ENCODE measurements around the gene SLC44A4. TPM values are rescaled to one million over a fixed set of nuclear protein-coding genes. Genes with fewer than 3 reads are reported as not detected.

Gene SLC44A4
- total RNA-seq, 1 donor from 2014 or later, result 17.5 TPM

GRCh38 chr6:31878222-31878621 is 575 bp downstream of the SLC44A4 start:
- no peak for DNase-seq (ENCODE audit: low spot score, unreplicated experiment)
- TF ChIP-seq CTCF (IDR thresholded peaks at IDR 0.05; ENCODE audit: unreplicated experiment), result no peak
- H3K27me3 Mint-ChIP-seq, result no peaks in the 10 kb centered on the region
- H3K27ac Mint-ChIP-seq, result peak overlapping the region; percentile 91
- H3K4me1 Mint-ChIP-seq (ENCODE audit: low read depth), result peaks cover 17% of the 10 kb centered on the region
- peak overlapping the region; percentile 60 for H3K4me3 Mint-ChIP-seq (ENCODE audit: low read depth)
- peaks cover 14% of the 10 kb centered on the region for H3K36me3 Mint-ChIP-seq (ENCODE audit: insufficient read depth)
- no peaks in the 10 kb centered on the region for H3K9me3 Mint-ChIP-seq (ENCODE audit: low read depth)

GRCh38 chr6:31877651-31878161 is 1.1 kb downstream of the SLC44A4 start:
- Mint-ChIP-seq H3K9me3 (ENCODE audit: low read depth) (no peaks in the 10 kb centered on the region), H3K4me1 (ENCODE audit: low read depth) (peaks cover 17% of the 10 kb centered on the region), H3K36me3 (ENCODE audit: insufficient read depth) (peaks cover 14% of the 10 kb centered on the region), H3K4me3 (ENCODE audit: low read depth) (peak overlapping the region; percentile 60), H3K27me3 (no peaks in the 10 kb centered on the region), H3K27ac (peak overlapping the region; percentile 91)
- no peak for DNase-seq (ENCODE audit: low spot score, unreplicated experiment)
- no peak for TF ChIP-seq CTCF (IDR thresholded peaks at IDR 0.05; ENCODE audit: unreplicated experiment)

- peaks cover 17% of the 10 kb centered on the region for H3K4me1 Mint-ChIP-seq (ENCODE audit: low read depth)
- no peaks in the 10 kb centered on the region for H3K27me3 Mint-ChIP-seq
- TF ChIP-seq CTCF (IDR thresholded peaks at IDR 0.05; ENCODE audit: unreplicated experiment), result no peak
- H3K9me3 Mint-ChIP-seq (ENCODE audit: low read depth), result no peaks in the 10 kb centered on the region
- peak overlapping the region; percentile 91 for H3K27ac Mint-ChIP-seq
- DNase-seq (ENCODE audit: low spot score, unreplicated experiment), result no peak
- no peak overlapping the region for H3K4me3 Mint-ChIP-seq (ENCODE audit: low read depth)
- H3K36me3 Mint-ChIP-seq (ENCODE audit: insufficient read depth), result peaks cover 14% of the 10 kb centered on the region
These were observed 1.6 kb downstream of the SLC44A4 start for GRCh38 chr6:31877125-31877650.

- H3K27me3 Mint-ChIP-seq, result no peaks in the 10 kb centered on the region
- no peak overlapping the region for H3K27ac Mint-ChIP-seq
- no peaks in the 10 kb centered on the region for H3K9me3 Mint-ChIP-seq (ENCODE audit: low read depth)
- peaks cover 12% of the 10 kb centered on the region for H3K36me3 Mint-ChIP-seq (ENCODE audit: insufficient read depth)
- H3K4me1 Mint-ChIP-seq (ENCODE audit: low read depth), result peaks cover 17% of the 10 kb centered on the region
- H3K4me3 Mint-ChIP-seq (ENCODE audit: low read depth), result no peak overlapping the region
- DNase-seq (ENCODE audit: low spot score, unreplicated experiment), result no peak
- TF ChIP-seq CTCF (IDR thresholded peaks at IDR 0.05; ENCODE audit: unreplicated experiment), result no peak
These were observed 2.4 kb downstream of the SLC44A4 start for GRCh38 chr6:31876357-31876756.

GRCh38 chr6:31875877-31876276 is 2.9 kb downstream of the SLC44A4 start:
- H3K27me3 Mint-ChIP-seq, result no peaks in the 10 kb centered on the region
- no peak overlapping the region for H3K4me3 Mint-ChIP-seq (ENCODE audit: low read depth)
- H3K36me3 Mint-ChIP-seq (ENCODE audit: insufficient read depth), result peaks cover 7% of the 10 kb centered on the region
- H3K4me1 Mint-ChIP-seq (ENCODE audit: low read depth), result peaks cover 17% of the 10 kb centered on the region
- no peak for DNase-seq (ENCODE audit: low spot score, unreplicated experiment)
- no peak for TF ChIP-seq CTCF (IDR thresholded peaks at IDR 0.05; ENCODE audit: unreplicated experiment)
- H3K9me3 Mint-ChIP-seq (ENCODE audit: low read depth), result no peaks in the 10 kb centered on the region
- no peak overlapping the region for H3K27ac Mint-ChIP-seq

Measured in progenitor cell of endocrine pancreas (in vitro differentiated cells).